GM20000 (cell line): Measurements from ENCODE around the gene NLGN1.

ENCODE experiments used
- DNase-seq: peaks from one replicate; pipeline ENCODE4 v3.0.0; 2012; ENCODE audit warnings: low spot score
- TF ChIP-seq, protein P1 (sequence below): IDR thresholded peaks from 2 replicates; pipeline ENCODE4 v1.5.1; 2012; ENCODE audit warnings: mild to moderate bottlenecking, control low read depth; ENCODE audit errors: extremely low read depth, missing control alignments

NLGN1 gene

DNA sequence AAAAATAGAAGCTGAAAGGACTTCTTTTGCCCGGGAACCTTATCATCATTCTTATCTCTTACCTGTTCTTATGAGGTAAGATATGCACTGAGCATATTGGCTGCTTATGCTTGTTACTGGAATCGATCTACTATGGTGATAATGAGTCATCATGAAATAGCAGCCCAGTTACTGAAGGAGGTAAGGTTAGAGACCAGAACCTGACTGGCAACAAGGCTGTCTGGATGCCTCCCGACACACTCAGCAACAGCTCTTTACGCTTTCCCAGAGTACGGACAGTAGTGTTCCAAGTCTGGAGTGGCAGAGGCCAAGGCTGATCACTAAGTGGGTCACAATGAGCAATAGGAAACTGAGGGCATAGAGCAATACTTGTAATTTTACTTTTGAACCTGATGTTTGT, 314.1 kb downstream of the NLGN1 start:
- no peak for DNase-seq
- TF ChIP-seq, protein P1, sequence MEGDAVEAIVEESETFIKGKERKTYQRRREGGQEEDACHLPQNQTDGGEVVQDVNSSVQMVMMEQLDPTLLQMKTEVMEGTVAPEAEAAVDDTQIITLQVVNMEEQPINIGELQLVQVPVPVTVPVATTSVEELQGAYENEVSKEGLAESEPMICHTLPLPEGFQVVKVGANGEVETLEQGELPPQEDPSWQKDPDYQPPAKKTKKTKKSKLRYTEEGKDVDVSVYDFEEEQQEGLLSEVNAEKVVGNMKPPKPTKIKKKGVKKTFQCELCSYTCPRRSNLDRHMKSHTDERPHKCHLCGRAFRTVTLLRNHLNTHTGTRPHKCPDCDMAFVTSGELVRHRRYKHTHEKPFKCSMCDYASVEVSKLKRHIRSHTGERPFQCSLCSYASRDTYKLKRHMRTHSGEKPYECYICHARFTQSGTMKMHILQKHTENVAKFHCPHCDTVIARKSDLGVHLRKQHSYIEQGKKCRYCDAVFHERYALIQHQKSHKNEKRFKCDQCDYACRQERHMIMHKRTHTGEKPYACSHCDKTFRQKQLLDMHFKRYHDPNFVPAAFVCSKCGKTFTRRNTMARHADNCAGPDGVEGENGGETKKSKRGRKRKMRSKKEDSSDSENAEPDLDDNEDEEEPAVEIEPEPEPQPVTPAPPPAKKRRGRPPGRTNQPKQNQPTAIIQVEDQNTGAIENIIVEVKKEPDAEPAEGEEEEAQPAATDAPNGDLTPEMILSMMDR = no peak

DNA sequence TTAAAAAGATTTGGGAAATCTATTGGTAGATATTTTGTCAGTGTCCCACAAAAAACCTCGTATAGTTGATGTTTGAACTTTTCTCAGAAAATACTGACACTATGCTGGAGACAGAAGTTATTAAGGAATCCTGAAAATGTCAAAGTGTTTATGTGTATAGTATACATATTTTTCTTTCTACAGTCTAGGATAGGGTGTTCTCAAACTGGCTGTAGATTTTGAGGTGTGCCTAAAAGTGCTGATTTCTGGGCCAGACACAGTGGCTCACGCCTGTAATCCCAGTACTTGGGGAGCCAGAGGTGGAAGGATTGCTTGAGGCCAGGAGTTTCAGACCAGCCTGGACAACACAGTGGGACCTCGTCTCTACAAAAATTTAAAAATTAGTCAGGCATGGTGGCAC, 322.0 kb downstream of the NLGN1 start:
- no peak for DNase-seq
- TF ChIP-seq, protein P1 = no peak

DNA sequence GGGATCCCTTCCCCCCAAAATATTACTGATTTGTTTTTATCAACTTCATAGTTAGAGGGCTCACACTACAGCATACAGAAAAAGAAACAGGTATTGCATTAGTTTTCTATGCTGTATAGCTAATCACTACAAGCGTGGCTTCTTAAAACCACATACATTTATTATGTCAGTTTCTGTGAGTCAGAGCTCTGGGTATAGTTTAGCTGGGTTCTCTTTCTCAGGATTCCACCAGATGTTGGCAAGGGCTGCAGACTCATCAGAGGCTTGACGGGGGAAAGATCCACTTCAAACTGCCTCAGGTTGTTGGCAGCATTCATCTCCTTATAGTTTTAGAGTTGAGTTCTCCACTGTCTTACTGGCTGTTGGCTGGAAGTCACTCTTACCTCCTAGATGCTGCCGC, 328.0 kb downstream of the NLGN1 start:
- TF ChIP-seq, protein P1 = no peak

DNA sequence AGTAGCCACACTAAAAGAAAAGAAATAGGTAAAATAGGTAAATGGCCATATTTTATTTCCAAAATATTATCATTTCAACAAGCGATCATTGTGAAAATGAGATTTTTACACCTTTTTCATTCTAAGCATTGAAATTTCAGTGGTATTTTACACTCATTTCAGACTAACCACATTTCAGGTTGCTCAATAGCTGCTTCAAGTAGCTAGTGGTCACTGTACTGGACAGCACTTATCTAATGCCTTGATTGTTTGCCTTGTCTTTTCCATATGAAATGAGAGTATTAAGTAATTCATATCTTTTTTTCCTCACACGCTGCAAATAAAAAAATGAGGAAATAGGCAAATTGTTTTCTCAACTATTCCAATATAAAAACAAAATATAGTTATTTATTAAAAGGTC, 332.8 kb downstream of the NLGN1 start:
- no peak for DNase-seq
- TF ChIP-seq, protein P1 = no peak

More for the DNA sequence above, 328.0 kb downstream of the NLGN1 start:
- no peak for DNase-seq

DNA sequence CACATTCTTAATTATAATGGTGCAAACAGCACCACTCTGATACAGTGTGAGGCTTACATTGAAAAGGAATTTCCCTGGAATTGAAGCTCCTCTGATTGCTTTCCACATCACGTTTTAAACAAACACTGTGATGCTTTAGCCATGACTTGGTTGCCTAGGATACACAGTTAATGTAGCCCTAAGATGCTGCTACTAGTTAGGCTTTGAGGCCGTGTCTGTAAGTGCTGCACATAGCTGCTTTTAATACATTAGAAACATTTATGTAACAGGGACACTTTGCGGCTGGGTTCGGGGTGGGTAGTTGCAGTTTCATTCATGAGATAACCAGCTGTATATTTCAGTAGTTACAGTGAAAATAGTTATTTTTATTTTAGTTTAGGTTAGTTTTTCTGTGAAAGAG, 334.7 kb downstream of the NLGN1 start:
- TF ChIP-seq, protein P1 = no peak
- DNase-seq = no peak

DNA sequence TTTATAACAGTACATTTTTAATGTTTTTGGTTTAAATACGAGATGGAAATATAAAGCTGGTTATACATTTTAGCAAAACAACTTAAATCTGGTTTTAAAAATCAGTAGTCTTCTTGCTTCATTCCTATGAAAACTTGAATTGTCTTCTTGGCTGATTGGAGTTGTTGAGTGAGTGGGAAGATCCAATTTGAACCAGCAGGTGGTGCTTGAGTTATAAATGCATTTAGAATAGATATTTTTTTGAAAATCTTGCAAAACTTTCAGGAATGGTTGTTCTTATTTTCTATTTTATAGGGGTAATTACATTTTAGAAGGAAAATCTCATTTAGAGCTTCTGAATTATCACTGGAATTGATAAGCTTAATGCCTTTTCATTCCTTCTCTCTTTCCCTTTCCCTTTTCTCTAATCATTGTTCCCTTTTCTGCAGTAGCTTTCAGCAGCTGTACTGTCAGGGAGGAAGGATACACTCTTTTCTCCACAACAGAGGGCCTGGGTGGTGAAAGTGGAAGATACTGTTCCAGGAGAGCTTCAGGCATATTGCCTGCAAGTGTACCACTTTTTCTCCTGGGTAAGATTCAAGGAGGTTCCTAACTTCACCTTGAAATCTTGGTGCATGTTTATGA, 335.6 kb downstream of the NLGN1 start:
- DNase-seq = no peak
- TF ChIP-seq, protein P1 = no peak

DNA sequence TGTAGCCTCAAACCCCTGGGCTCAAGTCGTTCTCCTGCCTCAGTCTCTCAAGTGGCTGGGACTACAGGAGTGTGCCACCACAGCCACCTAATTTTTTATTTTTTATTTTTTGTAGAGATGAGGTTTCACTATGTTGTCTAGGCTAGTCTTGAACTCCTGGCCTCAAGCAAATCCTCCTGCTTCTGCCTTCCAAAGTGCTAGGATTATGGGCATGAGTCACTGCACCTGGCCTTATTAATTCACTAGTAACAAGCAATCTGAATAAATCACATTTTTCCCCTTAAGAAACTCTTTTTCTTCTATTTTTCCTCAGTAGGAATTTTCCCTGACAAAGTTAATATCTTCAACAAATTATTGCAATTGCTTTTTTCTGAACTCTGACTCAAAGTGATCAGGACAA, 336.9 kb downstream of the NLGN1 start:
- TF ChIP-seq, protein P1 = no peak

More for the DNA sequence above, 336.9 kb downstream of the NLGN1 start:
- no peak for DNase-seq
